Panc1 (cell line): ENCODE measurements around the gene STYXL1. TPM values are rescaled to one million over a fixed set of nuclear protein-coding genes. Genes with fewer than 3 reads are reported as not detected.

ENCODE experiments used
- ATAC-seq: fragments of 200-7000 bp; cut with Tn5 transposase; 2 replicates; pipeline ENCODE4 v1.9.1; 2020; ENCODE audit warnings: mild to moderate bottlenecking, moderate library complexity
- BruUV-seq: library from RNA; stranded (reverse); fragments of 400-500 nt; replicated peaks from 2 replicates; lab custom pipeline; 2021; lab: Mats Ljungman, UMichigan
- CTCF ChIA-PET: fragments of 300-600 bp; sonication (Branson Sonifier 250); formaldehyde crosslinking; loops from one replicate; lab custom pipeline; 2022; ENCODE audit warnings: antibody characterized with exemption; lab: Charles Lee
- POLR2A ChIA-PET: fragments of 300-600 bp; sonication (Branson Sonifier 250); formaldehyde crosslinking; loops from one replicate; lab custom pipeline; 2022; ENCODE audit warnings: antibody characterized with exemption; lab: Charles Lee
- DNase-seq: peaks from one replicate; pipeline ENCODE4 v3.0.0-alpha.2; 2010; ENCODE audit warnings: low read depth, low spot score
- H3K27ac ChIP-seq: 2 replicates; pipeline ENCODE4 v1.5.1; 2011; ENCODE audit warnings: mild to moderate bottlenecking, low read length, inconsistent platforms
- H3K27me3 ChIP-seq: fragments of 200-500 bp; sonication (Bioruptor generic); 2 replicates; pipeline ENCODE4 v1.6.0; 2014; ENCODE audit warnings: low read length, inconsistent platforms; ENCODE audit not compliant: control insufficient read depth, insufficient read depth
- H3K36me3 ChIP-seq: fragments of 200-500 bp; sonication (Bioruptor generic); 2 replicates; pipeline ENCODE4 v1.5.1; 2014; ENCODE audit warnings: inconsistent platforms, mild to moderate bottlenecking, low read length, moderate library complexity; ENCODE audit not compliant: control insufficient read depth, insufficient read depth
- H3K4me1 ChIP-seq: 2 replicates; pipeline ENCODE4 v1.5.1; 2011; ENCODE audit warnings: inconsistent platforms, mild to moderate bottlenecking, low read length, moderate library complexity; ENCODE audit not compliant: control insufficient read depth, insufficient read depth
- H3K4me3 ChIP-seq, 2 experiments: 2 replicates each; pipeline ENCODE4 v1.5.1; 2011 to 2012; ENCODE audit warnings: low read depth in 2 of 2, low read length in 2 of 2, mild to moderate bottlenecking in 2 of 2, inconsistent platforms in 1 of 2, moderate library complexity in 1 of 2
- H3K9me3 ChIP-seq: fragments of 200-500 bp; sonication (Bioruptor generic); 2 replicates; pipeline ENCODE4 v1.5.1; 2014; ENCODE audit warnings: low read depth, mild to moderate bottlenecking, inconsistent platforms, low read length, moderate library complexity; ENCODE audit not compliant: control insufficient read depth, insufficient read depth
- CTCF ChIP-seq: fragments of 450-650 bp; IDR thresholded peaks from 2 replicates; pipeline ENCODE4 v1.5.1; 2017; ENCODE audit warnings: mild to moderate bottlenecking
- POLR2AphosphoS5 ChIP-seq: IDR thresholded peaks from 2 replicates; pipeline ENCODE4 v1.6.1; 2012; ENCODE audit warnings: mild to moderate bottlenecking, low read depth, low read length, moderate library complexity
- REST ChIP-seq, 2 experiments: IDR thresholded peaks; 2 replicates each; pipeline ENCODE4 v1.6.1; 2011 to 2012; ENCODE audit warnings: low read depth in 2 of 2, control low read depth in 1 of 2, low read length in 1 of 2, mild to moderate bottlenecking in 1 of 2, moderate library complexity in 1 of 2; ENCODE audit not compliant: insufficient read depth in 1 of 2
- SIN3A ChIP-seq: IDR thresholded peaks from 2 replicates; pipeline ENCODE4 v1.6.1; 2012; ENCODE audit warnings: low read depth, mild to moderate bottlenecking, low read length, moderate library complexity, borderline replicate concordance; ENCODE audit not compliant: insufficient read depth
- TCF7L2 ChIP-seq: IDR thresholded peaks from 2 replicates; pipeline ENCODE4 v1.6.1; 2011; ENCODE audit warnings: mild to moderate bottlenecking, low read depth, low read length, inconsistent platforms
- in situ Hi-C: cut with HindIII; loops from 2 replicates; pipeline ENCODE4 v1.10.0; 2016; ENCODE audit warnings: low sequenced_read_pairs, low pct_unique_long_range_greater_than_20kb
- intact Hi-C: fragments of 100-400 bp; cut with micrococcal nuclease; formaldehyde crosslinking; loops from one replicate; pipeline ENCODE4 v1.10.0; 2022; ENCODE audit not compliant: unreplicated experiment
- total RNA-seq: library from RNA; stranded (reverse); gene quantifications from one replicate; pipeline ENCODE4 v1.2.1, GENCODE V29; 2021; ENCODE audit not compliant: unreplicated experiment

STYXL1 gene
- total RNA-seq, 1 experiment from 2014 or later: 57.6 TPM

GRCh38 chr7:75984130-75985008 lies 63.4 kb downstream of the STYXL1 start:
- ChIA-PET POLR2A (no interaction called here), CTCF (interaction anchor here (0.6 kb wide), 2 partner anchors 12 to 90 kb away, joined by 4 to 6 read pairs; no protein-coding TSS in a partner anchor)
- no peaks in the 10 kb centered on the region for H3K9me3 ChIP-seq
- H3K4me1 ChIP-seq: peaks cover 4% of the 10 kb centered on the region
- DNase-seq (no peak), ATAC-seq (no peak)
- TF ChIP-seq REST (IDR thresholded peaks at IDR 0.05; ENCODE audit: insufficient read depth in 1 of 2, low read depth in 2 of 2, low read length in 1 of 2): no peak
- no peak for TF ChIP-seq CTCF
- TF ChIP-seq TCF7L2: no peak
- TF ChIP-seq SIN3A: no peak
- no peak for TF ChIP-seq POLR2AphosphoS5
- intact Hi-C loops: no loop called here
- H3K27ac ChIP-seq: no peak overlapping the region
- H3K27me3 ChIP-seq: no peaks in the 10 kb centered on the region
- H3K4me3 ChIP-seq: no peak overlapping the region
- BruUV-seq: no TSS peak
- H3K36me3 ChIP-seq: no peaks in the 10 kb centered on the region
- in situ Hi-C loops: no loop called here

GRCh38 chr7:75983471-75984129 lies 64.2 kb downstream of the STYXL1 start:
- DNase-seq (no peak), ATAC-seq (no peak)
- intact Hi-C loops: no loop called here
- no peaks in the 10 kb centered on the region for H3K9me3 ChIP-seq
- TF ChIP-seq CTCF (no peak), POLR2AphosphoS5 (0 out of 2 replicates have a peak, but pooled peaks have one; percentile 19)
- H3K4me1 ChIP-seq: no peaks in the 10 kb centered on the region
- CTCF ChIA-PET: no interaction called here
- BruUV-seq: no TSS peak
- POLR2A ChIA-PET: no interaction called here
- in situ Hi-C loops: no loop called here
- no peak overlapping the region for H3K27ac ChIP-seq
- no peak overlapping the region for H3K4me3 ChIP-seq
- H3K27me3 ChIP-seq: no peaks in the 10 kb centered on the region
- H3K36me3 ChIP-seq: no peaks in the 10 kb centered on the region
